HUES6 (cell line): ENCODE measurements around the gene TBRG1.

Experiments
- H3K27ac ChIP-seq: 2 replicates; pipeline ENCODE4 v1.7.0; 2013; ENCODE audit warnings: low read depth, mild to moderate bottlenecking, low read length, inconsistent platforms
- H3K27me3 ChIP-seq: 2 replicates; pipeline ENCODE4 v1.6.1; 2013; ENCODE audit warnings: low read length; ENCODE audit not compliant: control insufficient read depth, insufficient read depth
- H3K36me3 ChIP-seq: 2 replicates; pipeline ENCODE4 v1.6.1; 2013; ENCODE audit warnings: low read length; ENCODE audit not compliant: control insufficient read depth, insufficient read depth
- H3K4me1 ChIP-seq: 2 replicates; pipeline ENCODE4 v1.6.1; 2013; ENCODE audit warnings: low read length; ENCODE audit not compliant: control insufficient read depth, insufficient read depth
- H3K4me3 ChIP-seq: 2 replicates; pipeline ENCODE4 v1.5.1; 2013; ENCODE audit warnings: low read depth, low read length
- H3K9ac ChIP-seq: one replicate; pipeline ENCODE4 v1.6.1; 2013; ENCODE audit warnings: mild to moderate bottlenecking, low read length
- H3K9me3 ChIP-seq: 2 replicates; pipeline ENCODE4 v1.6.1; 2013; ENCODE audit warnings: low read depth, low read length; ENCODE audit not compliant: control insufficient read depth, insufficient read depth

The TBRG1 gene

GRCh38 chr11:124662106-124662505 lies 39.4 kb downstream of the TBRG1 start:
- Histone ChIP-seq H3K4me1 (peaks cover 7% of the 10 kb centered on the region; the same call in 1 of the 2 replicates), H3K9me3 (no peaks in the 10 kb centered on the region), H3K9ac (no peak overlapping the region), H3K4me3 (no peak overlapping the region), H3K27ac (no peak overlapping the region), H3K36me3 (no peaks in the 10 kb centered on the region), H3K27me3 (no peaks in the 10 kb centered on the region)

- no peak overlapping the region for H3K9ac ChIP-seq
- H3K36me3 ChIP-seq = no peaks in the 10 kb centered on the region
- no peak overlapping the region for H3K4me3 ChIP-seq
- peaks cover 9% of the 10 kb centered on the region; the same call in 1 of the 2 replicates for H3K27me3 ChIP-seq
- H3K9me3 ChIP-seq = no peaks in the 10 kb centered on the region
- H3K27ac ChIP-seq = no peak overlapping the region
- H3K4me1 ChIP-seq = no peaks in the 10 kb centered on the region
Measured at GRCh38 chr11:124663861-124664260, 41.2 kb downstream of the TBRG1 start.

- Histone ChIP-seq H3K4me1 (peaks cover 2% of the 10 kb centered on the region; the same call in 1 of the 2 replicates), H3K4me3 (no peak overlapping the region), H3K27ac (no peak overlapping the region), H3K36me3 (no peaks in the 10 kb centered on the region), H3K9me3 (no peaks in the 10 kb centered on the region), H3K27me3 (peaks cover 23% of the 10 kb centered on the region), H3K9ac (no peak overlapping the region)
Measured at GRCh38 chr11:124667601-124668000, 44.9 kb downstream of the TBRG1 start.

- H3K9me3 ChIP-seq = no peaks in the 10 kb centered on the region
- no peak overlapping the region for H3K9ac ChIP-seq
- H3K27me3 ChIP-seq = peaks cover 32% of the 10 kb centered on the region
- H3K4me3 ChIP-seq = no peak overlapping the region
- H3K27ac ChIP-seq = no peak overlapping the region
- H3K4me1 ChIP-seq = peaks cover 7% of the 10 kb centered on the region; the same call in 1 of the 2 replicates
- no peaks in the 10 kb centered on the region for H3K36me3 ChIP-seq
Measured at GRCh38 chr11:124669193-124669592, 46.5 kb downstream of the TBRG1 start.

- Histone ChIP-seq H3K27me3 (peaks cover 32% of the 10 kb centered on the region), H3K27ac (no peak overlapping the region), H3K4me3 (no peak overlapping the region), H3K36me3 (no peaks in the 10 kb centered on the region), H3K4me1 (peaks cover 7% of the 10 kb centered on the region; the same call in 1 of the 2 replicates), H3K9me3 (no peaks in the 10 kb centered on the region), H3K9ac (no peak overlapping the region)
Measured at GRCh38 chr11:124670732-124671131, 48.1 kb downstream of the TBRG1 start.

- Histone ChIP-seq H3K9ac (peak overlapping the region; percentile 82), H3K27ac (no peak overlapping the region), H3K4me3 (peak overlapping the region; percentile 90), H3K27me3 (peaks cover 29% of the 10 kb centered on the region), H3K9me3 (no peaks in the 10 kb centered on the region), H3K36me3 (no peaks in the 10 kb centered on the region), H3K4me1 (peaks cover 7% of the 10 kb centered on the region; the same call in 1 of the 2 replicates)
Measured at GRCh38 chr11:124672536-124673215, 50.0 kb downstream of the TBRG1 start.

GRCh38 chr11:124673333-124674167 lies 50.9 kb downstream of the TBRG1 start, which contains the start of the genes SIAE and SPA17:
Gene SIAE, minus strand, starts transcription at chr11:124673739. Its CDS starts 31 bp downstream, at chr11:124673708.
Gene SPA17, plus strand, starts transcription at chr11:124673904. Its CDS starts 1,361 bp downstream, at chr11:124675265.
- H3K4me3 ChIP-seq = peak within 1 kb of the TSS; percentile 90
- H3K9ac ChIP-seq = peak within 1 kb of the TSS; percentile 92
- H3K36me3 ChIP-seq = no peaks in the 10 kb centered on the region
- H3K9me3 ChIP-seq = no peaks in the 10 kb centered on the region
- H3K27me3 ChIP-seq = peaks cover 23% of the 10 kb centered on the region
- H3K27ac ChIP-seq = peak within 1 kb of the TSS; percentile 51; the same call in 1 of the 2 replicates
- H3K4me1 ChIP-seq = peaks cover 7% of the 10 kb centered on the region; the same call in 1 of the 2 replicates

- peak overlapping the region; percentile 90 for H3K4me3 ChIP-seq
- peak overlapping the region; percentile 92 for H3K9ac ChIP-seq
- 0 out of 2 replicates have a peak overlapping the region, but pooled peaks have one; percentile 41 for H3K27ac ChIP-seq
- no peaks in the 10 kb centered on the region for H3K9me3 ChIP-seq
- peaks cover 23% of the 10 kb centered on the region for H3K27me3 ChIP-seq
- H3K36me3 ChIP-seq = no peaks in the 10 kb centered on the region
- peaks cover 7% of the 10 kb centered on the region; the same call in 1 of the 2 replicates for H3K4me1 ChIP-seq
Measured at GRCh38 chr11:124674168-124674517, 51.5 kb downstream of the TBRG1 start.

- Histone ChIP-seq H3K9me3 (no peaks in the 10 kb centered on the region), H3K36me3 (no peaks in the 10 kb centered on the region), H3K27ac (no peak overlapping the region), H3K4me3 (peak overlapping the region; percentile 90), H3K27me3 (peaks cover 19% of the 10 kb centered on the region), H3K4me1 (peaks cover 7% of the 10 kb centered on the region; the same call in 1 of the 2 replicates), H3K9ac (no peak overlapping the region)
Measured at GRCh38 chr11:124674571-124674970, 51.9 kb downstream of the TBRG1 start.

GRCh38 chr11:124676386-124676785 lies 53.7 kb downstream of the TBRG1 start:
- H3K9ac ChIP-seq = no peak overlapping the region
- H3K4me3 ChIP-seq = no peak overlapping the region
- H3K27ac ChIP-seq = no peak overlapping the region
- H3K9me3 ChIP-seq = no peaks in the 10 kb centered on the region
- peaks cover 14% of the 10 kb centered on the region for H3K27me3 ChIP-seq
- no peaks in the 10 kb centered on the region for H3K36me3 ChIP-seq
- peaks cover 7% of the 10 kb centered on the region; the same call in 1 of the 2 replicates for H3K4me1 ChIP-seq

- H3K4me3 ChIP-seq = no peak overlapping the region
- H3K9me3 ChIP-seq = 0 out of 2 replicates have a peak, but pooled peaks cover 9% of the 10 kb centered on the region
- no peaks in the 10 kb centered on the region for H3K4me1 ChIP-seq
- no peaks in the 10 kb centered on the region for H3K36me3 ChIP-seq
- no peak overlapping the region for H3K27ac ChIP-seq
- H3K9ac ChIP-seq = no peak overlapping the region
- peaks cover under 1% of the 10 kb centered on the region; the same call in 1 of the 2 replicates for H3K27me3 ChIP-seq
Measured at GRCh38 chr11:124678416-124678815, 55.8 kb downstream of the TBRG1 start.
